Ammon's horn (tissue), 1 donor: ENCODE measurements around the gene SH2D5.

Source experiments
- DNase-seq: peaks from one replicate; pipeline ENCODE4 v3.0.0-alpha.2; 2016; ENCODE audit warnings: low spot score

SH2D5 gene

GRCh38 chr1:20732588-20733359 is at the start of gene SH2D5:
SH2D5 (minus strand) TSS chr1:20732703; CDS start chr1:20728044, 4,659 bp downstream.
- DNase-seq = peak; percentile 80

- DNase-seq = no peak
These were observed 43.2 kb upstream of the SH2D5 start for GRCh38 chr1:20775700-20776099.

DNA sequence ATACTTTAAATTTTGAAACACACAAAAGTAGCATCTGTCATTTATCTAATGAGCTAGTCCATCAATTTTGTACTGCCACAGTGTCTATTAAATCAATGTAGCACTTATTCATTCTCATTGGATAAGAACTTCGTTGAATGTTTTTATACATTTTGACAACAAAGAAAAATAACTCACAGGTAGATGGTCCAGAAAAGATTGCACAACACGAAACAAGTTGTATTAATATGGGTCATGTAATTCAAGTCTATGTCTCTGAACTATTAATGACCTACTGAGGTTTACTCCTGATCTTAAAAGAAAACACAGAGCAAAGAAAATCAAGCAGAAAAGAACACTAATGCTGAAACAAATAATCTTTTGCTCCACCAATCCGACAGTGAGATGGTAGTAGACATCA is 39.3 kb upstream of the SH2D5 start:
- no peak for DNase-seq

GRCh38 chr1:20770314-20771087 is 38.0 kb upstream of the SH2D5 start:
- no peak for DNase-seq

- no peak for DNase-seq
These were observed 34.8 kb upstream of the SH2D5 start for GRCh38 chr1:20767271-20767670.

GRCh38 chr1:20763417-20763816 is 30.9 kb upstream of the SH2D5 start:
- DNase-seq = no peak

DNA sequence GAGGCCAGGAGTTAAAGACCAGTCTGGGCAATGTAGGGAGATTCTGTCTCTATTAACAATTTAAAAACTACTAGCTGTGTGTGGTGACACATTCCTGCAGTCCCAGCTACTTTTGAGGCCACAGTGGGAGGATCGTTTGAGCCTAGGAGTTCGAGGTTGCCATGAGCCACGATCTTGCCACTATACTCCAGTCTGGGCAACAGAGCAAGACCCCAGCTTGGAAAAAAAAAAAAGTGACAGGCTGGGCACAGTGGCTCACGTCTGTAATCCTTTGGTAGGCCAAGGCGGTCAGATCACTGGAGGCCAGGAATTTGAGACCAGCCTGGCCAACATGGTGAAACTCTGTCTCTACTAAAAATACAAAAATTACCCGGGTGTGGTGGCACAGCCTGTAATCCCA is 27.8 kb upstream of the SH2D5 start:
- no peak for DNase-seq

DNA sequence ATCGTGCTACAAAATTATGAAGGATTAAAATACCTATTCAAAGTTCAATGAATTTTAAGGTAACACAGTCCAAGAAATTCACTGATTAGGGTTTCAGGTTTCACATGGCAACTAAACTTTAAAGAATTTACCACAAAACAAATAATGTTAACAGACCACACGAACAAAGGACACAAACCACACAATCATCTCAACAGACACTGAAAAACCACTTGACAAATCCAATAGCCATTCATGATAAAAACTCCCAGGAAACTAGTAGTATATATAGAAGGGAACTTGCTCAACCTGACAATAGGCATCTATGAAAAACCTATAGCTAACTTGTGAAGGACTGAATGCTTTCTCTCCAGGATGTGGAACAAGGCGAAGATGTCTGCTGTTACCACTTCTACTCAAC is 21.1 kb upstream of the SH2D5 start:
- DNase-seq = no peak

GRCh38 chr1:20751462-20751990 is 19.0 kb upstream of the SH2D5 start:
- DNase-seq = no peak

GRCh38 chr1:20742671-20743070 is 10.2 kb upstream of the SH2D5 start:
- no peak for DNase-seq

GRCh38 chr1:20740781-20741180 is 8.3 kb upstream of the SH2D5 start:
- no peak for DNase-seq

DNA sequence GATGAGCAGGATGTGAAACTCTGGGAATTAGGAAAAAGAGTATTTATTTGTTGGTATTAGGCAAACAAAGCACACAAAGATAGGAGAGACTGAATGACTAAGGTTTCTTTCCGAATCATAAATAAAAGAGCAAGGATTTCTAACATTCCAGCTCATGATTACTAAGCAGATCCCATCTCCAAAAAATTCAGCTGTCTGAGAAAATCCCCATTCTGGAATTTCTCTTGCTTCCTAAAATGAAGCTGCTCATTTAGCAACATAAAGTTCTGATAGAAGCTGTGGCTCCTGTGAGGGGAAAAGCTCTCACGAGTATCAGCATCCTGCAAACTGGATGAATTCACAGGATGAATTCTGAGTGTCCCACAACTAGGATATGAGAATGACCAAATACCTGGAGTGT is 6.7 kb upstream of the SH2D5 start:
- DNase-seq = no peak

DNA sequence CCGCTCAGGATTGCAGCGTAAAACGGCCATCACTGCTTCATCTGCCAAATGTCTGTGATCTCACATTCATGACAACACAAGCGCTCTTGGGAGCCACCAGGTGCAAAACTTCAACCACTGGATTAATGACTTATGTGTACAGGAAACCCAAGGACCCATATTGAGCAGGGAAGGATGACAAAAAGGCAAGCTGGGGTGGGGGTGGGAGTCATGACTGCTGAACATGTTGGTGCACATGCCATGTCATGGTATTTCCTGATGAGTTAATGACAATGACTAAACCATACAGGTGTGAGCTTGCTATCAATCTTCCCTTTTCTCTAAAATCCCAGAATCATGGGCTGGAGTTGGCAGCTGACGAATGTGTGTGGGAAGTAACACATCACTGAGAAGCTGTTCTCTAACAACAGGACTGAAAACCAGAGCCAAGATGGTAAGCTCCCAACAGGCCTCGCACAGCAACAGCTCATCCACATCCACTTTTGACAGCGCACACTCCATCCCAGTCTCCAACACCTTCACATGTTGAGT is 3.1 kb upstream of the SH2D5 start:
- peak; percentile 48 for DNase-seq

DNA sequence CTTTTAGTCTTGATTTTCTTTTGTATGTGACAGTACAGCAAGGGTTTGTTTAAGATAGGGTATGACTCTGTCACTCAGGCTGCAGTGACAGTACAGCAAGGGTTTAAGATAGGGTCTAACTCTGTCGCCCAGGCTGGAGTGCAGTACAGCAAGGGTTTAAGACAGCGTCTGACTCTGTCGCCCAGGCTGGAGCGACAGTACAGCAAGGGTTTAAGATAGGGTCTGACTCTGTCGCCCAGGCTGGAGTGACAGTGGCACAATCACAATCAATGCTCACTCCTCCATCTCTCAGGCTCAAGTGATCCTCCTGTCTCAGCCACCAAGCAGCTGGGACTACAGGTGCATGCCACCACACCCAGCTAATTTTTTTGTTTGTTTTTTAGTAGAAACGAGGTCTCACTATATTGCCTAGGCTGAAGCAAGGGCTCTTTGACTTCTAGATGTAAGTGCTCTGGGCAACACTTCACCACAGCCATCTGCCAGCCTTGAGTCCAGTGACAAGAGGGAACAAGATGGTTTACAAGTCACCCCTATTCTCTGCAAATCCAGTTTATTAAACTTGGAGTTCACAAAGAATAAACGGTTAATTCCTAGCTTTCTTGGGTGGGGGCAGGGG is 965 bp upstream of the SH2D5 start:
- DNase-seq = no peak

GRCh38 chr1:20732071-20732587 is 374 bp downstream of the SH2D5 start:
- peak; percentile 61 for DNase-seq

GRCh38 chr1:20731057-20731991 is 1.2 kb downstream of the SH2D5 start:
- no peak for DNase-seq

DNA sequence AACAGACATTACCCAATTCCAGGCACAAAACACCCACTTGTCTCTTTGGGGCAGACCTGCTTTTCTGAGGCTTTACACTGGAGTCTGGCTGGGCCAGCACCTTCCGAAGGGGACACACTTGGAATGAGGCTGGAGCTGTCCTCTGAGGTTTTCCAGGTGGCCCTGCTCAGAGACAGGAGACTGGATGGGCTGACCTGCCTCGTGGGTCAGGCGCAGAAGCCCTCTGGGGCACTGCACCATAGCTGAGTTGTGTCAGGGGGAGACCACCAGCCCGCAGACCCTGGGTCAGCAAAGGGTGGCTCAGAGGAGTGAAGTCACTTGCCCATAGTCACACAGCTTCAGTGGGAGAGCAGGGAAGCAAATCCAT is 1.8 kb downstream of the SH2D5 start:
- no peak for DNase-seq

- DNase-seq = no peak
These were observed 2.4 kb downstream of the SH2D5 start for GRCh38 chr1:20729990-20730689.

DNA sequence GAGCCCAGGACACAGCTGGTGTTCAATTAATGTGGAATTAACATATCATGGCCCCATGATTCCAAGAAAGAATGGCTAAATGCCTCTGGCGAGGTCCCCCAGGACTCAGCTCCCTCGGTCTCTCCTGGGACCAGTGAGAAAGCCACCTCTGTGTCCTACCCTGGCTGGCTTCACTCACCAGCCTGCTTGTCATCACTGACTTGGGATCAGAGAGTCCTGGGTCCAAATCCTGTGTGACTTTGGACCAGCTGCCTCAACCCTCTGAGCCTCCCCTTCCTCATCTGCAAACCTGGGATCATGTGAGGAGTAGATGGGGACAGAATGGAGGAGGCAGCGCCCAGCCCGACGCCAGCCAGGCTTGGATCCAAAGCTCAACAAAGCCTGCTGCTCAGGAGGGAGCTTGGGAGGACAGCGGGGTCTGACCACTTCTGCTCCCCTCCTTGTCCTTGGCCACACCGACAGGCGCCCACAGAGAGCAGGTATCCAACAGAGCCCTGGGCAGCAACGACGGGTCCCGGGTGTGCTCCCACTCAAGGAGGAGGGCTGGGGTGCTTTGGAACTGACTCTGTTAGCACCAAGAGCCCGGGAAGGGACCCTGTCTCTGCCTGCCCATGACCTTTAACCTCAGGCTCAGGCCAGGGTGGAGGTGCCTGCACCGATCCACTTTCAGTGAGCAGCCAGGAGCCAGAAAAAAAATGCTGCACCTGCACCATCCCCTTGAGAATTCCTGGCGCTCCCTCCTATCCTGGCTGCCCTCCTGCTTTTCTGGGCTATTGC is 3.2 kb downstream of the SH2D5 start:
- no peak for DNase-seq
